ENCODE results near the gene MRPL22.

GRCh38 chr5:154937718-154938466 is 3.0 kb upstream of the MRPL22 start, which contains the start of gene GEMIN5:
- TF ChIP-seq CTCF (IDR thresholded peaks at IDR 0.05) (no peak), POLR2A (IDR thresholded peaks at IDR 0.05) (no peak)
